T-helper 2 cell treated with Interferon-gamma antibody and Interleukin-4, amounts not matched to agents 5 μg/mL and 100 μg/mL, for 36 hours (primary cell): ENCODE data around the gene SERPINH1.

Experiments
- DNase-seq: peaks from one replicate; pipeline ENCODE4 v3.0.0; 2021; ENCODE audit warnings: low spot score
- H3K27ac Mint-ChIP-seq: one replicate; pipeline ENCODE4 v1.8.0; 2021; ENCODE audit warnings: mild to moderate bottlenecking, mixed read lengths
- H3K27me3 Mint-ChIP-seq: one replicate; pipeline ENCODE4 v1.8.0; 2021; ENCODE audit warnings: low read depth, mixed read lengths
- H3K36me3 Mint-ChIP-seq: one replicate; pipeline ENCODE4 v1.8.0; 2021; ENCODE audit warnings: low read depth, mixed read lengths
- H3K4me1 Mint-ChIP-seq: one replicate; pipeline ENCODE4 v1.8.0; 2021; ENCODE audit warnings: low read depth, mixed read lengths
- H3K4me3 Mint-ChIP-seq: one replicate; pipeline ENCODE4 v1.8.0; 2022; ENCODE audit warnings: mild to moderate bottlenecking, moderate library complexity, mixed read lengths
- H3K9me3 Mint-ChIP-seq: one replicate; pipeline ENCODE4 v1.8.0; 2021; ENCODE audit warnings: mixed read lengths

The SERPINH1 gene

DNA sequence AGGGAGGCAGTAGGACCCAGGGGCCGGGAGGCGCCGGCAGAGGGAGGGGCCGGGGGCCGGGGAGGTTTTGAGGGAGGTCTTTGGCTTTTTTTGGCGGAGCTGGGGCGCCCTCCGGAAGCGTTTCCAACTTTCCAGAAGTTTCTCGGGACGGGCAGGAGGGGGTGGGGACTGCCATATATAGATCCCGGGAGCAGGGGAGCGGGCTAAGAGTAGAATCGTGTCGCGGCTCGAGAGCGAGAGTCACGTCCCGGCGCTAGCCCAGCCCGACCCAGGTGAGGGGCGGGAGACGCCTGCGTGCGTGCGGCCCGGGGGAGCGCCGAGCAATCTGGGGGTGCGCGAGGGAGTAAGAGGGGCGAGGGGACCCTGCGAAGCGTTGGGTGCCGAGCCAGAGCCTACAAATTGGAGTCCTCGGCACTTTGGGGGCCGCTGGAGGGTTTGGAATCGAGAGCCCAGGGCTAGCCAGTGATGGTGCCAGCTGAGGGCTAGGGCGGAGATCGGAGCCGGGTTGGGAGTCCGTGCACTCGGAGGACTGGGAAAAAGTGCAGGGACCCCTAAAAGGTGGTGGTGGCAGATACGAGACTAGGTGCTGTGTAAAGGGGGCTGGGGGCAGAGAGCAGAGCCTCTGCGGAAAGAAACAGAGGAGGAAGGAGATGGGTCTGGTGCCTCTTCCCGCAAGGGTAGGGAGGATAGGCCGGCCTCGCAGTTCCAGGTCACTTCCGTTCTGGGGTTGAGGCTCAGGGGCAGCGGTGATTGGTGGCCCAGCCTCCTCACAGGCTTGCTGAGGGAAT is at the start of gene SERPINH1:
Gene SERPINH1, plus strand, starts transcription at position 206 of the 788 bp plus-strand sequence. CDS start 4,097 bp downstream, outside the sequence.
- H3K4me1 Mint-ChIP-seq = peaks cover 22% of the 10 kb centered on the region
- peaks cover 3% of the 10 kb centered on the region for H3K36me3 Mint-ChIP-seq
- peak; percentile 79 for DNase-seq
- H3K9me3 Mint-ChIP-seq = no peaks in the 10 kb centered on the region
- H3K27me3 Mint-ChIP-seq = peaks cover 7% of the 10 kb centered on the region
- peak within 1 kb of the TSS; percentile 99 for H3K4me3 Mint-ChIP-seq
- H3K27ac Mint-ChIP-seq = peak within 1 kb of the TSS; percentile 95

- H3K4me1 Mint-ChIP-seq = peaks cover 22% of the 10 kb centered on the region
- H3K27ac Mint-ChIP-seq = no peak overlapping the region
- no peak overlapping the region for H3K4me3 Mint-ChIP-seq
- H3K9me3 Mint-ChIP-seq = no peaks in the 10 kb centered on the region
- no peak for DNase-seq
- no peaks in the 10 kb centered on the region for H3K27me3 Mint-ChIP-seq
- H3K36me3 Mint-ChIP-seq = no peaks in the 10 kb centered on the region
Measured at GRCh38 chr11:75513250-75513649, 48.8 kb upstream of the SERPINH1 start.

DNA sequence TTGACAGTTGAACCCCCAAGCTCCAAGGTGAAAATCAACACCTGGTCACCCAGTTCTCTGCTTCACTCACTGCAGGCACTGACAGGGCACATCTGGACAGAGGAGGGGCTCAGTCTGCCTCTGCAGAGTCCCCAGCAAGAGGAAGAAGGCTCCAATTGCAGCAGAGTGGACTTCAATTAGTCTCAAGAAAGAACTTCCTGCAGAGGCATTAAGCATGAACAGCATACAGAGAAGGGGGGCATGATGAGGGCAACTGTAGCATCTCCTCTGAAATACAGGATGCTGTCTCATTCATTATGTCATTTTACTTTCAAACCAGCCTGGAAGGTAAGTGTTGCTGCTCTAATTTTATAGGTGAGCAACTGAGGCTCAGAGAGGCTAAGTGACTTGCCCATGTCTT is 47.5 kb upstream of the SERPINH1 start:
- no peaks in the 10 kb centered on the region for H3K27me3 Mint-ChIP-seq
- H3K9me3 Mint-ChIP-seq = no peaks in the 10 kb centered on the region
- H3K4me3 Mint-ChIP-seq = no peak overlapping the region
- peaks cover 15% of the 10 kb centered on the region for H3K4me1 Mint-ChIP-seq
- H3K27ac Mint-ChIP-seq = no peak overlapping the region
- H3K36me3 Mint-ChIP-seq = no peaks in the 10 kb centered on the region
- no peak for DNase-seq

DNA sequence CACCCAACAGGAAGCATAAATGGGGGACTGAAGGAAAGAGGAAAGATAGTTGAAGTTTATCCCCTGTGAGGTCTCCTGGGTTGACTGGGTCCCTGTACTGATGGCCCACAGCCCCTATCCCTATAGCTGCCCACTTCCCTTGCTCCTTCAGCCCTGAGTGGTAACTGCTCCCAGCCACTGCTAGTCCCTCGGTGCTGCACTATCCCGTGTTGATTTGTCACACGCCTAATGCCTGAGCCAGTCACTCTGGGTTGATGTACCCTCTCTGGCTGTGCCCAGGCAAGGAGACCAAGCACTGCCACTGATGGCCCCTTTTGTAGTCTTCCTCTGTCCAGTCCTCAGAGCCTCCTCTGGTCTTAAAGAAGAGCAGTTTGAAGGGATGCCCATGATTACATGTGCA is 45.9 kb upstream of the SERPINH1 start:
- Mint-ChIP-seq H3K36me3 (no peaks in the 10 kb centered on the region), H3K27ac (no peak overlapping the region), H3K27me3 (no peaks in the 10 kb centered on the region), H3K4me1 (peaks cover 15% of the 10 kb centered on the region), H3K9me3 (no peaks in the 10 kb centered on the region), H3K4me3 (no peak overlapping the region)
- no peak for DNase-seq

DNA sequence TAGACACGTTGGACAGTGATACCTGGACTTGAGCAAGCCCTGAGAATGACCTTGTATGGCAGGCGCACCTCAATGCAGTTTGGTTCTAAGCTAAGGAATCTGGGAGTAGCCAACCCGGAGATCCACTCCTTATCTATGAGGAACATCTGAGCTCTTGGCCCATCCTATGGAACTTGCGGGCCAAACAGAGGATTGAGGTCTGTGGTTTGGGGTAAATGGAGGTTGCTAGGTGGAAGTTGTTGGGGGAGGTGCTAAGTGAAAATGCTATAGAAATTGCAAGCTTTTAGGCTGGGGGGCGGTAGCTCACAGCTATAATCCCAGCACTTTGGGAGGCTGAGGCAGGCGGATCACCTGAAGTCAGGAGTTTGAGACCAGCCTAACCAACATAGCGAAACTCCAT is 45.2 kb upstream of the SERPINH1 start:
- H3K4me3 Mint-ChIP-seq = no peak overlapping the region
- H3K9me3 Mint-ChIP-seq = no peaks in the 10 kb centered on the region
- no peaks in the 10 kb centered on the region for H3K27me3 Mint-ChIP-seq
- H3K4me1 Mint-ChIP-seq = peaks cover 15% of the 10 kb centered on the region
- no peaks in the 10 kb centered on the region for H3K36me3 Mint-ChIP-seq
- no peak overlapping the region for H3K27ac Mint-ChIP-seq
- no peak for DNase-seq

GRCh38 chr11:75518204-75518549 is 43.9 kb upstream of the SERPINH1 start:
- H3K4me1 Mint-ChIP-seq = peaks cover 16% of the 10 kb centered on the region
- H3K27me3 Mint-ChIP-seq = no peaks in the 10 kb centered on the region
- no peaks in the 10 kb centered on the region for H3K36me3 Mint-ChIP-seq
- no peak overlapping the region for H3K27ac Mint-ChIP-seq
- no peaks in the 10 kb centered on the region for H3K9me3 Mint-ChIP-seq
- DNase-seq = no peak
- H3K4me3 Mint-ChIP-seq = no peak overlapping the region

- H3K9me3 Mint-ChIP-seq = no peaks in the 10 kb centered on the region
- peaks cover 4% of the 10 kb centered on the region for H3K27me3 Mint-ChIP-seq
- H3K4me3 Mint-ChIP-seq = no peak overlapping the region
- DNase-seq = no peak
- peaks cover 22% of the 10 kb centered on the region for H3K4me1 Mint-ChIP-seq
- H3K27ac Mint-ChIP-seq = no peak overlapping the region
- H3K36me3 Mint-ChIP-seq = no peaks in the 10 kb centered on the region
Measured at GRCh38 chr11:75518771-75519653, 43.0 kb upstream of the SERPINH1 start.

DNA sequence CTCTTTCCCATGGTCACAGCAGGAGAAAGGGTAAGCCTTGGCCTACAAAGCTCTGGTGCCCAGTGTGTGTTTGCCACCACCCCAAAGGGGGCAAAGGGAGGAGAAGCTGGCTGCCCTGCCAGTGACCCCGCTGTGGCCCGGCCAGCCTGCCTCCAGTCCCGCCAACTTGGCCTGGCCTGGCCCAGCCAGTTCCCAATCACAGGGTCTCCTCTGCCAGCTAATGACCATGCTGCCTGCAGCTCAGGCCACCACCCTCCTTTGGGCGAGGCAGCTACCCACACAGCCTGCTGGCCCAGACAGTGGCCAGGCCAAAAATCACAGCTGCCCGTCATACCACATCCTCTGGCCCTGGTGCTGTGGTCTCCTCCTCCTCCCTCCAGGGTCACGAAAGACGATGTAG is 41.4 kb upstream of the SERPINH1 start:
- no peak for DNase-seq
- H3K4me1 Mint-ChIP-seq = peaks cover 30% of the 10 kb centered on the region
- H3K9me3 Mint-ChIP-seq = no peaks in the 10 kb centered on the region
- no peak overlapping the region for H3K27ac Mint-ChIP-seq
- no peak overlapping the region for H3K4me3 Mint-ChIP-seq
- peaks cover 11% of the 10 kb centered on the region for H3K27me3 Mint-ChIP-seq
- no peaks in the 10 kb centered on the region for H3K36me3 Mint-ChIP-seq

GRCh38 chr11:75522286-75523044 is 39.6 kb upstream of the SERPINH1 start:
- Mint-ChIP-seq H3K9me3 (no peaks in the 10 kb centered on the region), H3K27me3 (peaks cover 16% of the 10 kb centered on the region), H3K4me1 (peaks cover 23% of the 10 kb centered on the region), H3K4me3 (no peak overlapping the region), H3K36me3 (no peaks in the 10 kb centered on the region), H3K27ac (no peak overlapping the region)
- DNase-seq = no peak

- H3K9me3 Mint-ChIP-seq = no peaks in the 10 kb centered on the region
- no peak for DNase-seq
- no peak overlapping the region for H3K4me3 Mint-ChIP-seq
- no peak overlapping the region for H3K27ac Mint-ChIP-seq
- H3K27me3 Mint-ChIP-seq = peaks cover 16% of the 10 kb centered on the region
- peaks cover 20% of the 10 kb centered on the region for H3K4me1 Mint-ChIP-seq
- H3K36me3 Mint-ChIP-seq = no peaks in the 10 kb centered on the region
Measured at GRCh38 chr11:75523189-75523588, 38.9 kb upstream of the SERPINH1 start.

DNA sequence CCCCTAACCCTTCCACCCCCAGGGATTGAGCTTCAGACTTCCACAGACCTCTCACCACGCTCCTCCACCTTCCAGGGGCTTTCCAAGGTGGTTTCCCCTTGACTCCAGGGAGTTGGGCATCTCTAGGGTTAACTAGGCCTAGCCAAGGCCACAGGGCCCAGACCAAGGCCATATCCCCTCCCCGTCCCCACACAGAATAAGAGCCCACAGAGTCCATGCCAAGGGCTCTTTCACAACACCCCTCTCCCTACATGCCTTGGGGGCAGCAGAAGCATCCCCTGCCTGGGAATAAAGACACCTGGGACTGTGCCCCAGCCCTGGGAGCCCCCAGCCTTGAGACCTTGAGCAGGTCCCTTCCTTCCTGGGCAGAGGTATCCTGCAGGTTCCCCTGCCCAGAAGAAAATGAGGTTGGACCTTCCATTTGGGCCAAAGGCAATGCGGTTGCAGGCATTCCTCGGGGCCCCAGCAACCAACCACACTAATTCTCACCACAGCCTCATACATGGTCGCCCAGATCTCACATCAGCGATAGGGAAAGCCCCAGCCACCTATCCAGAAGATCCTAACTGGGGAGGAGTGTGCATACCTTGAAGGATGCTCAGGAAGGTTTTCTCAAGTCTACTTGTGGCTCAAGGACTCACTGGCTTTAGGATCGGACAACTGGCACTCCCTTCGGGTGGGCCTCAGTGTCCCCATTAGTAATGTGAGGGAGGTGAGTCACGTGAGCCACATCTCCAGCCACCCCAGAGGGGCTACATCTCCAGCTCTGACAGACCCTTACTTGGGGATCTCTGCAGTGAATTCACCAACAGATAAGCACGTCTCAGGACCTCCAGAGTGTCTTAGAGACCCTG is 38.0 kb upstream of the SERPINH1 start:
- H3K27me3 Mint-ChIP-seq = peaks cover 18% of the 10 kb centered on the region
- DNase-seq = no peak
- H3K9me3 Mint-ChIP-seq = no peaks in the 10 kb centered on the region
- H3K36me3 Mint-ChIP-seq = no peaks in the 10 kb centered on the region
- H3K27ac Mint-ChIP-seq = no peak overlapping the region
- H3K4me3 Mint-ChIP-seq = peak overlapping the region; percentile 84
- peaks cover 20% of the 10 kb centered on the region for H3K4me1 Mint-ChIP-seq

- DNase-seq = no peak
Measured at GRCh38 chr11:75524665-75525432, 37.2 kb upstream of the SERPINH1 start.

More at GRCh38 chr11:75524665-75525432, 37.2 kb upstream of the SERPINH1 start:
- Mint-ChIP-seq H3K27me3 (peaks cover 19% of the 10 kb centered on the region), H3K9me3 (no peaks in the 10 kb centered on the region), H3K4me1 (peaks cover 18% of the 10 kb centered on the region), H3K36me3 (no peaks in the 10 kb centered on the region), H3K4me3 (peak overlapping the region; percentile 84), H3K27ac (no peak overlapping the region)
